ENCODE data around the gene MUC4. TPM values are rescaled to one million over a fixed set of nuclear protein-coding genes. Genes with fewer than 3 reads are reported as not detected.

Gene MUC4
- total RNA-seq, 1 experiment from 2014 or later: 0.03 TPM

DNA sequence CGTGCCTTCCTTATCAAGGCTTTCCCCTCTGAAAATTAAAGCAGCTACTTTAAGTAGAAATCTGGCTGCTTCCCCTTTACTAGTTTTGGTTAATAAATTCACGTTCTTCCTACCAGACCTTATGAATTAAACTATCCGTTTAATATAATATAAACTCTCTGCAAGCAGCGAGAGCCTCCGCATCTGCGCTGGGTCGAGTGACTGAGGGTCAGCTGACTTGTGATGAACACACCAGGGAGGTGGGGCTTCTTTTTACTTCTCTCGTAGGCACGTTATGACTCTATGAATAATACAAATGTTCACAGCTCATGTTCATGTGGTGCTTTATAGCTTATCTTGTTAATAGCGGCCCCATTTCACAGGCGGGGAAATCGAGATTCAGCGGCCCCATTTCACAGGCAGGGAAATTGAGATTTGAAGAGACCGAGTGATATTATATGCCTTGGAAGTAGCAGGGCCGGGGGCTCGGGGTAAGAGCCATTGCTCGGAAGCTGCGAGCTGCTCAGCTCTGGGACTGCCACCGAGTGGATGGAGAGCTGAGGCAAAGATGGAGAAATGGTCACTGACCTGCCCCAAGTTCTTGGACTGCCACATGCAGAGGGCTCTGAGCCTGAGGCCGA is 8.3 kb downstream of the MUC4 start:
- in situ Hi-C loops (cut with HindIII; ENCODE audit: low pct_unique_long_range_greater_than_20kb, low sequenced_read_pairs): no loop called here
- no peak overlapping the region for H3K4me3 ChIP-seq (ENCODE audit: low read depth in 2 of 2, low read length in 2 of 2)
- H3K36me3 ChIP-seq (ENCODE audit: control insufficient read depth, insufficient read depth, low read length): no peaks in the 10 kb centered on the region
- H3K9me3 ChIP-seq (ENCODE audit: control insufficient read depth, insufficient read depth, low read depth, low read length): no peaks in the 10 kb centered on the region
- CTCF ChIA-PET: no interaction called here
- no peaks in the 10 kb centered on the region for H3K4me1 ChIP-seq (ENCODE audit: control insufficient read depth, insufficient read depth, low read length)
- ATAC-seq: no peak
- POLR2A ChIA-PET: no interaction called here
- no peak overlapping the region for H3K27ac ChIP-seq (ENCODE audit: low read length)
- no peak for DNase-seq (ENCODE audit: low read depth, low spot score)
- H3K27me3 ChIP-seq (ENCODE audit: control insufficient read depth, insufficient read depth, low read length): peaks cover 2% of the 10 kb centered on the region; the same call in 1 of the 2 replicates
- no TSS peak for BruUV-seq (replicated peaks)
- intact Hi-C loops (cut with micrococcal nuclease; ENCODE audit: unreplicated experiment): no loop called here
- TF ChIP-seq TCF7L2 (IDR thresholded peaks at IDR 0.05; ENCODE audit: low read depth, low read length) (no peak), SIN3A (IDR thresholded peaks at IDR 0.05; ENCODE audit: borderline replicate concordance, insufficient read depth, low read depth, low read length) (no peak), POLR2AphosphoS5 (IDR thresholded peaks at IDR 0.05; ENCODE audit: low read depth, low read length) (no peak)
- TF ChIP-seq, protein P1, sequence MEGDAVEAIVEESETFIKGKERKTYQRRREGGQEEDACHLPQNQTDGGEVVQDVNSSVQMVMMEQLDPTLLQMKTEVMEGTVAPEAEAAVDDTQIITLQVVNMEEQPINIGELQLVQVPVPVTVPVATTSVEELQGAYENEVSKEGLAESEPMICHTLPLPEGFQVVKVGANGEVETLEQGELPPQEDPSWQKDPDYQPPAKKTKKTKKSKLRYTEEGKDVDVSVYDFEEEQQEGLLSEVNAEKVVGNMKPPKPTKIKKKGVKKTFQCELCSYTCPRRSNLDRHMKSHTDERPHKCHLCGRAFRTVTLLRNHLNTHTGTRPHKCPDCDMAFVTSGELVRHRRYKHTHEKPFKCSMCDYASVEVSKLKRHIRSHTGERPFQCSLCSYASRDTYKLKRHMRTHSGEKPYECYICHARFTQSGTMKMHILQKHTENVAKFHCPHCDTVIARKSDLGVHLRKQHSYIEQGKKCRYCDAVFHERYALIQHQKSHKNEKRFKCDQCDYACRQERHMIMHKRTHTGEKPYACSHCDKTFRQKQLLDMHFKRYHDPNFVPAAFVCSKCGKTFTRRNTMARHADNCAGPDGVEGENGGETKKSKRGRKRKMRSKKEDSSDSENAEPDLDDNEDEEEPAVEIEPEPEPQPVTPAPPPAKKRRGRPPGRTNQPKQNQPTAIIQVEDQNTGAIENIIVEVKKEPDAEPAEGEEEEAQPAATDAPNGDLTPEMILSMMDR (IDR thresholded peaks at IDR 0.05): no peak
- TF ChIP-seq, protein P2, sequence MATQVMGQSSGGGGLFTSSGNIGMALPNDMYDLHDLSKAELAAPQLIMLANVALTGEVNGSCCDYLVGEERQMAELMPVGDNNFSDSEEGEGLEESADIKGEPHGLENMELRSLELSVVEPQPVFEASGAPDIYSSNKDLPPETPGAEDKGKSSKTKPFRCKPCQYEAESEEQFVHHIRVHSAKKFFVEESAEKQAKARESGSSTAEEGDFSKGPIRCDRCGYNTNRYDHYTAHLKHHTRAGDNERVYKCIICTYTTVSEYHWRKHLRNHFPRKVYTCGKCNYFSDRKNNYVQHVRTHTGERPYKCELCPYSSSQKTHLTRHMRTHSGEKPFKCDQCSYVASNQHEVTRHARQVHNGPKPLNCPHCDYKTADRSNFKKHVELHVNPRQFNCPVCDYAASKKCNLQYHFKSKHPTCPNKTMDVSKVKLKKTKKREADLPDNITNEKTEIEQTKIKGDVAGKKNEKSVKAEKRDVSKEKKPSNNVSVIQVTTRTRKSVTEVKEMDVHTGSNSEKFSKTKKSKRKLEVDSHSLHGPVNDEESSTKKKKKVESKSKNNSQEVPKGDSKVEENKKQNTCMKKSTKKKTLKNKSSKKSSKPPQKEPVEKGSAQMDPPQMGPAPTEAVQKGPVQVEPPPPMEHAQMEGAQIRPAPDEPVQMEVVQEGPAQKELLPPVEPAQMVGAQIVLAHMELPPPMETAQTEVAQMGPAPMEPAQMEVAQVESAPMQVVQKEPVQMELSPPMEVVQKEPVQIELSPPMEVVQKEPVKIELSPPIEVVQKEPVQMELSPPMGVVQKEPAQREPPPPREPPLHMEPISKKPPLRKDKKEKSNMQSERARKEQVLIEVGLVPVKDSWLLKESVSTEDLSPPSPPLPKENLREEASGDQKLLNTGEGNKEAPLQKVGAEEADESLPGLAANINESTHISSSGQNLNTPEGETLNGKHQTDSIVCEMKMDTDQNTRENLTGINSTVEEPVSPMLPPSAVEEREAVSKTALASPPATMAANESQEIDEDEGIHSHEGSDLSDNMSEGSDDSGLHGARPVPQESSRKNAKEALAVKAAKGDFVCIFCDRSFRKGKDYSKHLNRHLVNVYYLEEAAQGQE (IDR thresholded peaks at IDR 0.05; ENCODE audit: insufficient read depth in 1 of 2, low read depth in 2 of 2, low read length in 1 of 2): no peak

DNA sequence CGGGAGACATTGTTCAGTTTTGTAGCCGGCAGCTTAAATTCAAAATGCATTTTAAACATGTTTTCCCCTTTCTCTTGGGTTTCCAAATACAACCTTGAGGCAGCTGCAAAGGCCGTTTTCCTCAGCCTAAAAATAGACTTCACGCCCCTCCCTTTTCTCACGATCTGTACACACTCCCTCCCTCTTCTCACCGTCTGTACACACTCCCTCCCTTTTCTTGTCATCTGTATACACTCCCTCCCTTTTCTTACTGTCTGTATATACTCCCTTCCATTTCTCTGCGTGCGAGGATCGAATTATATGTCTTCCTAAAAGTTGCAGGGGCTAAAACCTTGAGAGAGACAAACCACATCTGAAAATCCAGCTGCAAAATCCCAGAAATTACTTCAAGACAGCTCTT is 8.9 kb downstream of the MUC4 start:
- H3K27me3 ChIP-seq (ENCODE audit: control insufficient read depth, insufficient read depth, low read length): peaks cover 2% of the 10 kb centered on the region; the same call in 1 of the 2 replicates
- POLR2A ChIA-PET: no interaction called here

More for the DNA sequence above, 8.9 kb downstream of the MUC4 start:
- Histone ChIP-seq H3K4me3 (ENCODE audit: low read depth in 2 of 2, low read length in 2 of 2) (no peak overlapping the region), H3K9me3 (ENCODE audit: control insufficient read depth, insufficient read depth, low read depth, low read length) (no peaks in the 10 kb centered on the region), H3K36me3 (ENCODE audit: control insufficient read depth, insufficient read depth, low read length) (no peaks in the 10 kb centered on the region), H3K27ac (ENCODE audit: low read length) (no peak overlapping the region), H3K4me1 (ENCODE audit: control insufficient read depth, insufficient read depth, low read length) (no peaks in the 10 kb centered on the region)
- BruUV-seq (replicated peaks): no TSS peak
- CTCF ChIA-PET: no interaction called here
- intact Hi-C loops (cut with micrococcal nuclease; ENCODE audit: unreplicated experiment) (no loop called here), in situ Hi-C loops (cut with HindIII; ENCODE audit: low pct_unique_long_range_greater_than_20kb, low sequenced_read_pairs) (no loop called here)
- TF ChIP-seq, protein P1 (IDR thresholded peaks at IDR 0.05): no peak
- TF ChIP-seq TCF7L2 (IDR thresholded peaks at IDR 0.05; ENCODE audit: low read depth, low read length) (no peak), POLR2AphosphoS5 (IDR thresholded peaks at IDR 0.05; ENCODE audit: low read depth, low read length) (no peak), SIN3A (IDR thresholded peaks at IDR 0.05; ENCODE audit: borderline replicate concordance, insufficient read depth, low read depth, low read length) (no peak)
- TF ChIP-seq, protein P2 (IDR thresholded peaks at IDR 0.05; ENCODE audit: insufficient read depth in 1 of 2, low read depth in 2 of 2, low read length in 1 of 2): no peak
- DNase-seq (ENCODE audit: low read depth, low spot score) (no peak), ATAC-seq (no peak)
